Stimulated activated effector memory CD8-positive, alpha-beta T cell treated with anti-CD3 and anti-CD28 coated beads, Interleukin-12 subunit alpha, Interleukin-12 subunit beta, amount 100 ng/mL, for 72 hours (primary cell): Measurements from ENCODE around the gene CALHM4.

Source experiments
- ATAC-seq: fragments of 150-1000 bp; cut with Tn5 transposase; 2 replicates; pipeline ENCODE4 v1.10.0; 2021
- DNase-seq, 2 donors: peaks; one replicate each; pipeline ENCODE4 v3.0.0; 2021 to 2022; ENCODE audit warnings: low spot score in 2 of 2
- H3K27ac Mint-ChIP-seq: one replicate; pipeline ENCODE4 v1.8.0; 2022; ENCODE audit warnings: mild to moderate bottlenecking, mixed read lengths
- H3K36me3 Mint-ChIP-seq: one replicate; pipeline ENCODE4 v1.8.0; 2022; ENCODE audit warnings: mild to moderate bottlenecking, mixed read lengths
- H3K4me1 Mint-ChIP-seq: one replicate; pipeline ENCODE4 v1.8.0; 2022; ENCODE audit warnings: mixed read lengths
- H3K4me3 Mint-ChIP-seq: one replicate; pipeline ENCODE4 v1.8.0; 2022; ENCODE audit warnings: mild to moderate bottlenecking, mixed read lengths
- H3K9me3 Mint-ChIP-seq: one replicate; pipeline ENCODE4 v1.8.0; 2022; ENCODE audit warnings: mixed read lengths

Gene CALHM4

GRCh38 chr6:116553451-116553850, at the start of gene CALHM4:
CALHM4 (plus strand) TSS chr6:116553751; CDS start chr6:116553794, 43 bp downstream.
- Mint-ChIP-seq H3K27ac (no peak within 1 kb of the TSS), H3K36me3 (no peaks in the 10 kb centered on the region), H3K4me3 (no peak within 1 kb of the TSS), H3K4me1 (no peaks in the 10 kb centered on the region), H3K9me3 (no peaks in the 10 kb centered on the region)
- DNase-seq = no peak
- no peak for ATAC-seq

GRCh38 chr6:116507324-116507723, 46.2 kb upstream of the CALHM4 start:
- no peaks in the 10 kb centered on the region for H3K9me3 Mint-ChIP-seq
- H3K27ac Mint-ChIP-seq = no peak overlapping the region
- H3K4me1 Mint-ChIP-seq = no peaks in the 10 kb centered on the region
- H3K4me3 Mint-ChIP-seq = no peak overlapping the region
- ATAC-seq = no peak
- H3K36me3 Mint-ChIP-seq = no peaks in the 10 kb centered on the region
- no peak for DNase-seq

GRCh38 chr6:116508527-116508926, 45.0 kb upstream of the CALHM4 start:
- Mint-ChIP-seq H3K4me3 (no peak overlapping the region), H3K36me3 (no peaks in the 10 kb centered on the region), H3K27ac (no peak overlapping the region), H3K4me1 (no peaks in the 10 kb centered on the region), H3K9me3 (no peaks in the 10 kb centered on the region)
- no peak for DNase-seq
- no peak for ATAC-seq

DNA sequence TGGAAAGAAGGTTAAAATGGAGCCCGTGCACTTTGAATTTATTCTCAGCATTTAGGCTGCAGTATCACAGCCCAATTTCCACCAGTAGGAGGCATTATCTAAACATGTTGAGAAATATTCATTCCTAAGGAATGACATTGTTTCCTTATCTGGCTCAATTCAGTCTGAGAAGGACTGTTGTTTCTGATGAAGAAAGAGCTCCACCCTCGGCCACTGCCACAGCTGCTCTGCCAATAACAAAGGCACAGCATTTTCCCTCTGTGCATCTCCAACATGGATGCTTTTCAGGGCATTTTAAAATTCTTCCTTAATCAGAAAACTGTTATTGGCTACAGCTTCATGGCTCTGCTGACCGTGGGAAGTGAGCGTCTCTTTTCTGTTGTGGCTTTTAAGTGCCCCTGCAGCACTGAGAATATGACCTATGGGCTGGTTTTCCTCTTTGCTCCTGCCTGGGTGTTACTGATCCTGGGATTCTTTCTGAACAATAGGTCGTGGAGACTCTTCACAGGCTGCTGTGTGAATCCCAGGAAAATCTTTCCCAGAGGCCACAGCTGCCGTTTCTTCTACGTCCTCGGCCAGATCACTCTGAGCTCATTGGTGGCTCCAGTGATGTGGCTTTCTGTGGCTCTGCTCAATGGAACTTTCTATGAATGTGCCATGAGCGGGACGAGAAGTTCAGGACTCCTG, 42.0 kb upstream of the CALHM4 start, which contains the start of gene CALHM5:
TSS of gene CALHM5 (plus strand) at position 216 of the 687 bp plus-strand sequence. CDS start at position 274, 58 bp downstream.
- ATAC-seq (no peak), DNase-seq (no peak)
- H3K36me3 Mint-ChIP-seq = no peaks in the 10 kb centered on the region
- H3K27ac Mint-ChIP-seq = no peak within 1 kb of the TSS
- H3K9me3 Mint-ChIP-seq = no peaks in the 10 kb centered on the region
- H3K4me1 Mint-ChIP-seq = no peaks in the 10 kb centered on the region
- no peak within 1 kb of the TSS for H3K4me3 Mint-ChIP-seq

DNA sequence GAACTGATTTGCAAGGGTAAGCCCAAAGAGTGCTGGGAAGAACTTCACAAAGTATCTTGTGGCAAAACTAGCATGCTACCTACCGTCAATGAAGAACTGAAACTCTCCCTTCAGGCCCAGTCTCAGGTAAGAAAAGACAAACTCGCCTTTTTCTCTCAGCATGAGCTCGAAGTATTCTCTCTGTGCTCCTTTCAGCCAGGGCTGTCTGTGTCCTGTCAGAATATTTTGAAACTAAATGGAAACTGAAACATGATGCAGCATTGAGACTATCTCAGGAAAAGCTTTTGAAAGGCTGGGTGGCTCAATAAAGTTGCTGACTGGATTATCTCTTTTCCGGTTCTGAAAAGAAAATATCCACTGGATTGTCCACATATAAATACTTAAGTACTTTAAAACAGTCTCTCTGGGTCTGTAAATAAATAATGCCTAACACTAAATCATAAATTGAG, 41.4 kb upstream of the CALHM4 start:
- no peaks in the 10 kb centered on the region for H3K9me3 Mint-ChIP-seq
- H3K36me3 Mint-ChIP-seq = no peaks in the 10 kb centered on the region
- DNase-seq = no peak
- no peak for ATAC-seq
- H3K27ac Mint-ChIP-seq = no peak overlapping the region
- no peaks in the 10 kb centered on the region for H3K4me1 Mint-ChIP-seq
- H3K4me3 Mint-ChIP-seq = no peak overlapping the region

GRCh38 chr6:116512734-116513133, 40.8 kb upstream of the CALHM4 start:
- no peaks in the 10 kb centered on the region for H3K36me3 Mint-ChIP-seq
- DNase-seq (no peak), ATAC-seq (no peak)
- H3K4me1 Mint-ChIP-seq = no peaks in the 10 kb centered on the region
- H3K27ac Mint-ChIP-seq = no peak overlapping the region
- no peak overlapping the region for H3K4me3 Mint-ChIP-seq
- H3K9me3 Mint-ChIP-seq = no peaks in the 10 kb centered on the region

DNA sequence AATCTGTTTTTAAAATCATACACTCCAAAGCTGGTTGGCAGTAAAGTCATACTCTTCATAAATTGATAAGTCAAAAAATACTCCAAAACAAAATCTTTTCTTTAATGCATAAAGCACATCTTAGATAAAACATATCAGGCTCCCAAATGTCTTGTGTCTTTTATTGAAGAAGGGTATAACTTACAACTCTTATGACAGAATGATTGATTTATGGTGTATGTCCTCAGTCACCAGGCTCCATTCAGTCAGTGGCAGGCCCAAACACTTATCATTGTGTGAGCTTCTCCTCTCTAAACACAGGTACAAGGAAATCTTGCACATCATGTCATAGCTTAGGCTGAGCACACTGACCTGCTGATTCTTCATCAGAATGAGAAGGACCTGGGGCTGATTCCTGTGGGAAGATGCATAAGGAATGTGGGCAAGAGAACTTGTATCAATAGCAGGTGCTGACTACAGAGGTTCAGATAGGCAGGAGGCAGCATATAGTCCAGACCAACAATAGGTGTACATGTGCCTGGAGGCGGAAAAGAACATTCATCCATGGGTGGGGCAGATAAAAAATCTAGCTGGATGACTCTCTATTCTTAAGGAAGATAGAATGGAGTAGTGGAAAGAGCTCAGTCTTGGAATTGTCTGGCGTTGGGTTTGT, 40.2 kb upstream of the CALHM4 start:
- DNase-seq (no peak), ATAC-seq (no peak)
- no peaks in the 10 kb centered on the region for H3K4me1 Mint-ChIP-seq
- H3K27ac Mint-ChIP-seq = no peak overlapping the region
- no peak overlapping the region for H3K4me3 Mint-ChIP-seq
- no peaks in the 10 kb centered on the region for H3K9me3 Mint-ChIP-seq
- H3K36me3 Mint-ChIP-seq = no peaks in the 10 kb centered on the region

GRCh38 chr6:116514111-116514510, 39.4 kb upstream of the CALHM4 start:
- H3K4me1 Mint-ChIP-seq = no peaks in the 10 kb centered on the region
- no peak overlapping the region for H3K27ac Mint-ChIP-seq
- no peak overlapping the region for H3K4me3 Mint-ChIP-seq
- no peaks in the 10 kb centered on the region for H3K9me3 Mint-ChIP-seq
- no peak for DNase-seq
- no peak for ATAC-seq
- H3K36me3 Mint-ChIP-seq = no peaks in the 10 kb centered on the region

GRCh38 chr6:116515141-116515540, 38.4 kb upstream of the CALHM4 start:
- ATAC-seq = no peak
- Mint-ChIP-seq H3K4me3 (no peak overlapping the region), H3K4me1 (no peaks in the 10 kb centered on the region), H3K27ac (no peak overlapping the region), H3K9me3 (no peaks in the 10 kb centered on the region), H3K36me3 (no peaks in the 10 kb centered on the region)
- no peak for DNase-seq

DNA sequence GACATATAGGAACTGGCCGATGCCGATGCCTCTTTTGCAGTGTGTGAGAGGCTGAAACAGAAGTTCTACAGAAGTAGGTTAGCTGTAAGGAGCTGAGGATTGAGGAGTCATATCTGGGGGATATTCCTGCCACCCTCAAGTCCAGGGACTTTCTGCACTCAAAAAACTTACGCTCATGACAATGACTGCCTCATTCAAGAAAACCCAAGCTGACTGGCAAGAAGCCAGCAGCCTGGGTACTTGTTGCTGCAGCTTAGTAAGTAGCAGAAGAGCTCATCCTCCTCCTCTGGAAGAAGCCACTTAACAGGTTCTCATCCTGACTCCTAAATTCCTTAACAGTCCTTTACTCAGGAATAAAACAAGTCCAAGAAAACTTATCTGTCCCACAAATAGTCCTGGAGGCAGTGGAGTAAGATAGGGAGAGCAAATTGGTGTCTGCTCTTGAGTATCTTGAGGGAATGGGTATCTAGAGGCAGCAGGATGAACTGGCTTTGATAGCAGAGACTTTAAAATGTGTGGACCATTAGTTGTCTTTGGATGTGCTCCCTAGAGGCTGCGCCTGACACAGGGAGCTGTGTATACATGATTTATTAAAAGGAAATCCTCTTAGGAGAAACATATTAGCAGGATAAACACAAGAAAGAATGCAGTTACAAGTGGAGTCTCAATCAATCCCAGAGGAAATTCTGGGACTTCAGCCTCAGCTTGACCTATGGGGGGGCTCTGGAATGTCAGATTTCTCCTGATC, 34.8 kb upstream of the CALHM4 start:
- H3K4me3 Mint-ChIP-seq = no peak overlapping the region
- H3K4me1 Mint-ChIP-seq = no peaks in the 10 kb centered on the region
- DNase-seq = no peak
- ATAC-seq = no peak
- no peak overlapping the region for H3K27ac Mint-ChIP-seq
- no peaks in the 10 kb centered on the region for H3K9me3 Mint-ChIP-seq
- H3K36me3 Mint-ChIP-seq = no peaks in the 10 kb centered on the region

DNA sequence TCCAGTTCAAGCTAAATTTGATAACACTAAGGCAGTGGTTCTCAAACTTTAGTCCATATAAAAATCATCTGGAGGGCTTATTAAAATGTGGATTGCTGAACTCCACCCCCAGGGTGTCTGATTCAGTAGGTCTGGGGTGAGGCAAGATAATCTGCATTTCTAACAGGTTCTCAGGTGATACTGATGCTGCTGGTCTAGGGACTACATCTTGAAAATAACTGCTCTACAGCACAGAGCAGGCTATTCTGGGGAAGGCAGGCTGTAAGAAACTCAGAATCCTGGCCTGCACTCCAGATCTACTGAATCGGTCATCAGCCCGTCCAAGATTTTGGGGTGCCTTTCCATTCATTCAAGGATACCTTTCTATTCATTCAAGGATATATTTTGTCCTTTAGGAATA, 30.7 kb upstream of the CALHM4 start:
- ATAC-seq (no peak), DNase-seq (no peak)
- H3K4me1 Mint-ChIP-seq = no peaks in the 10 kb centered on the region
- H3K36me3 Mint-ChIP-seq = no peaks in the 10 kb centered on the region
- no peaks in the 10 kb centered on the region for H3K9me3 Mint-ChIP-seq
- no peak overlapping the region for H3K27ac Mint-ChIP-seq
- no peak overlapping the region for H3K4me3 Mint-ChIP-seq

GRCh38 chr6:116524236-116524635, 29.3 kb upstream of the CALHM4 start:
- no peaks in the 10 kb centered on the region for H3K9me3 Mint-ChIP-seq
- H3K27ac Mint-ChIP-seq = no peak overlapping the region
- ATAC-seq (no peak), DNase-seq (no peak)
- H3K36me3 Mint-ChIP-seq = no peaks in the 10 kb centered on the region
- H3K4me3 Mint-ChIP-seq = no peak overlapping the region
- H3K4me1 Mint-ChIP-seq = no peaks in the 10 kb centered on the region

DNA sequence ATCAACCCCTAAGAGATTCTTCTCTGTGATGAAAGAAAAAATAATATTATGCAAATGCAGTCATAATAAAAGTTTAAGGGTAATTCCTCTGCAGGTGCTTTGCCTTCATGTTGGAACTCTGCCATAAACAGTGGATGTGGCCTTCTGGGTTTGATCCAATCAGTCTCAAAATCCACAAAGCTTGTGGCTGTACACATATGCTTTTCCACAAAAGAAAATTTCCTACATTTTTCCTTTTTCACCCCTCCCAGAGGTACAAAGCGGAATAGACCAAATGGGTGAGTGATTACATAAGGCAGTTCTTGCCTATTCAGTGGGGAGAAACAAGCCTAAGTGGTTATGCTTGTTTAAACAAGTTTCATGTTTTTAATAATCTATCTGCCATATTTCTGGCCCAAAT, 25.4 kb upstream of the CALHM4 start:
- H3K4me1 Mint-ChIP-seq = no peaks in the 10 kb centered on the region
- no peaks in the 10 kb centered on the region for H3K9me3 Mint-ChIP-seq
- no peak overlapping the region for H3K4me3 Mint-ChIP-seq
- ATAC-seq (no peak), DNase-seq (no peak)
- no peak overlapping the region for H3K27ac Mint-ChIP-seq
- H3K36me3 Mint-ChIP-seq = no peaks in the 10 kb centered on the region

GRCh38 chr6:116528780-116529179, 24.8 kb upstream of the CALHM4 start:
- no peak overlapping the region for H3K4me3 Mint-ChIP-seq
- no peak for DNase-seq
- H3K4me1 Mint-ChIP-seq = no peaks in the 10 kb centered on the region
- ATAC-seq = no peak
- H3K9me3 Mint-ChIP-seq = no peaks in the 10 kb centered on the region
- H3K36me3 Mint-ChIP-seq = no peaks in the 10 kb centered on the region
- H3K27ac Mint-ChIP-seq = no peak overlapping the region

DNA sequence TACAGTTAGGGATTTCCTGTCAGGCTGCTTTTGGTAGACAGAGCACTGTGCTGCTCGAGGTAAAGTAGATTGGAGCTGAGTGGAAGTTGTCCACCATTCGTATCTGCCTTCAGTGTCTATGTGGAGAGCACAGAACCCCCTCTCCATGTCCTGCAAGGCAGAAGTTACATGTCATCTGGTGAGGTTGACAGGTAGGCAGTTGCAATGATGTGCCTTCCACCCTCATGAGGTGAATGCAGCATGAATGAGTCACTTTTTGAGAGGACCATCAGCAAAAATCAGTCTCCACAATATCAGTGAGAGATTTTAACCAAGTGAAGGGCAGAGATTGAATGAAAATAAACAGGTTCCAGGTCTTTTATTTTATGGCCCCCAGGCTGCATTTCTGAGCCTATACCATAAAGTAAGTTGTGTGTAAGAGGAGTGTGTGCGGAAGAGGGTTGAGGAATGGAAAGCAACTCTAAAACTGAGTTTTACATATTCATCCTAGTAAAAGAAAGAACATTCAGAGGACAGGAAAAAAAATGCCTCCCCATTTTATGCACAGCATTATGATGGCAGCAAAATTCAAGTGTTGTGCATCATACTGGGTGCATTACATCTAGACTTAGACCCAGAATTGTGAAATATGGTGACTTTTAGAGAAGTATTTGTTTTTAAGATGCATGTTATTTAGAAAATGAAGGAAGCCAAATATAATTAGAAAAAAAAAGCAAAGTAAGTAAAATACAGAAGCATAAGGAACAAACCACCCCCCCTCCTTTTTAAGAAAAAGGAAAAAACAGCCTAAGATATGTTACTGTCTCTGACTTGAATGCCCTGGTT, 23.9 kb upstream of the CALHM4 start:
- DNase-seq = no peak
- ATAC-seq = no peak
- Mint-ChIP-seq H3K4me1 (no peaks in the 10 kb centered on the region), H3K9me3 (no peaks in the 10 kb centered on the region), H3K27ac (no peak overlapping the region), H3K4me3 (no peak overlapping the region), H3K36me3 (no peaks in the 10 kb centered on the region)
